ENCODE measurements around the gene TMEM269. TPM values are rescaled to one million over a fixed set of nuclear protein-coding genes. Genes with fewer than 3 reads are reported as not detected.
A peak's percentile ranks its signal among the peaks of the same experiment; 100 is the strongest.

Gene TMEM269
- total and polyA plus RNA-seq, 12 donors: 0.03 to 1.1 (median 0.08) TPM; not detected in 8

DNA sequence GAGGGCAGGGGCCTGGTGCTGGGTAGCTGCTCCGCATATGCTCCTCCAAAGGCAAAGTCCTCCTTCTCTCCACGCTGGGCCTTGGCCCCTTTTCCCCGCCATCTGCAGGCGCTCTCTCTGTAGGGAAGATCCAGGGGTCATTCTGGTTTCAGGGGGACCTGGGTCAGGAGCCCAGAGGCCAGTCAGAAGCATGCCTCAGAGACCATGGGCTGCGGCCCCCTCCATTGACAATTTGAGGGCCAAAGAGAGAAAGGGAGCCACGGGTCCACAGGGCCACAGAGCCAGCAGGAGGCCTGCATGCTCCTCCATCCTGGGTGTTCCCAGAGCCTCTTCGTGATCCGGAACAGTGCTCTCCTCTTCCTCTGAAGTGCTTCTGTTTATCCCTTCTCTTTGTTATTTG is 42.6 kb upstream of the TMEM269 start:
- WGBS, 4 donors: 92 to 95% (median 92%) methylated on average over 7 to 8 of the region's 8 CpGs
- Histone ChIP-seq H3K36me3 (replicated peaks in 1 of 2) (peaks cover 0 to 10% of the 10 kb centered on the region in 2 donors), H3K4me1 (replicated peaks in 1 of 2) (no peaks in the 10 kb centered on the region), H3K27ac (no peak overlapping the region), H3K27me3 (no peaks in the 10 kb centered on the region), H3K9me3 (replicated peaks in 1 of 3) (no peaks in the 10 kb centered on the region), H3K4me3 (no peak overlapping the region)
- TF ChIP-seq, protein P1, sequence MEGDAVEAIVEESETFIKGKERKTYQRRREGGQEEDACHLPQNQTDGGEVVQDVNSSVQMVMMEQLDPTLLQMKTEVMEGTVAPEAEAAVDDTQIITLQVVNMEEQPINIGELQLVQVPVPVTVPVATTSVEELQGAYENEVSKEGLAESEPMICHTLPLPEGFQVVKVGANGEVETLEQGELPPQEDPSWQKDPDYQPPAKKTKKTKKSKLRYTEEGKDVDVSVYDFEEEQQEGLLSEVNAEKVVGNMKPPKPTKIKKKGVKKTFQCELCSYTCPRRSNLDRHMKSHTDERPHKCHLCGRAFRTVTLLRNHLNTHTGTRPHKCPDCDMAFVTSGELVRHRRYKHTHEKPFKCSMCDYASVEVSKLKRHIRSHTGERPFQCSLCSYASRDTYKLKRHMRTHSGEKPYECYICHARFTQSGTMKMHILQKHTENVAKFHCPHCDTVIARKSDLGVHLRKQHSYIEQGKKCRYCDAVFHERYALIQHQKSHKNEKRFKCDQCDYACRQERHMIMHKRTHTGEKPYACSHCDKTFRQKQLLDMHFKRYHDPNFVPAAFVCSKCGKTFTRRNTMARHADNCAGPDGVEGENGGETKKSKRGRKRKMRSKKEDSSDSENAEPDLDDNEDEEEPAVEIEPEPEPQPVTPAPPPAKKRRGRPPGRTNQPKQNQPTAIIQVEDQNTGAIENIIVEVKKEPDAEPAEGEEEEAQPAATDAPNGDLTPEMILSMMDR (IDR thresholded peaks at IDR 0.05): no peak
- TF ChIP-seq POLR2A (IDR thresholded peaks at IDR 0.05): no peak
- intact Hi-C loops (cut with DNase I): loop anchor here in 1 of 2 donors (10.0 kb wide), 1 partner anchor 167 kb away; no protein-coding TSS in a partner anchor
- peak in 1 of 7 donors; percentile 7 for DNase-seq

- no peak for DNase-seq
- WGBS, 4 donors: 84 to 91% (median 88%) methylated on average over 9 of the region's 9 CpGs
Measured at GRCh38 chr1:42742617-42743316, 42.0 kb upstream of the TMEM269 start.

GRCh38 chr1:42743317-42744147 is 41.3 kb upstream of the TMEM269 start:
- no peaks in the 10 kb centered on the region for H3K27me3 ChIP-seq
- no peaks in the 10 kb centered on the region for H3K9me3 ChIP-seq (replicated peaks in 1 of 3)
- 83 to 90% (median 86%) methylated on average over 21 of the region's 21 CpGs for WGBS, 4 donors
- intact Hi-C loops (cut with DNase I): loop anchor here in 1 of 2 donors (10.0 kb wide), 1 partner anchor 169 kb away; no protein-coding TSS in a partner anchor
- no peak overlapping the region for H3K27ac ChIP-seq
- DNase-seq: peak in 2 of 7 donors; percentile 7 to 11
- TF ChIP-seq, protein P1 (IDR thresholded peaks at IDR 0.05): no peak
- TF ChIP-seq POLR2A (IDR thresholded peaks at IDR 0.05): no peak
- no peak overlapping the region for H3K4me3 ChIP-seq
- peaks cover 4% of the 10 kb centered on the region in 2 donors for H3K4me1 ChIP-seq (replicated peaks in 1 of 2)
- peaks cover 0 to 10% of the 10 kb centered on the region in 2 donors for H3K36me3 ChIP-seq (replicated peaks in 1 of 2)

More at GRCh38 chr1:42742617-42743316, 42.0 kb upstream of the TMEM269 start:
- H3K27ac ChIP-seq: no peak overlapping the region
- no peaks in the 10 kb centered on the region for H3K27me3 ChIP-seq
- intact Hi-C loops (cut with DNase I): loop anchor here in 1 of 2 donors (10.0 kb wide), 1 partner anchor 168 kb away; no protein-coding TSS in a partner anchor
- H3K4me3 ChIP-seq: no peak overlapping the region
- H3K9me3 ChIP-seq (replicated peaks in 1 of 3): no peaks in the 10 kb centered on the region
- peaks cover 0 to 10% of the 10 kb centered on the region in 2 donors for H3K36me3 ChIP-seq (replicated peaks in 1 of 2)
- H3K4me1 ChIP-seq (replicated peaks in 1 of 2): no peaks in the 10 kb centered on the region
- TF ChIP-seq, protein P1 (IDR thresholded peaks at IDR 0.05): no peak
- no peak for TF ChIP-seq POLR2A (IDR thresholded peaks at IDR 0.05)

GRCh38 chr1:42744148-42744413 is 40.7 kb upstream of the TMEM269 start:
- H3K4me3 ChIP-seq: no peak overlapping the region
- WGBS, 4 donors: 92 to 95% (median 93%) methylated on average over 9 of the region's 9 CpGs
- no peak for TF ChIP-seq POLR2A (IDR thresholded peaks at IDR 0.05)
- TF ChIP-seq, protein P1 (IDR thresholded peaks at IDR 0.05): no peak
- DNase-seq: peak in 1 of 7 donors; percentile 8
- H3K4me1 ChIP-seq (replicated peaks in 1 of 2): peaks cover 9% of the 10 kb centered on the region in 2 donors
- intact Hi-C loops (cut with DNase I): loop anchor here in 1 of 2 donors (10.0 kb wide), 1 partner anchor 169 kb away; no protein-coding TSS in a partner anchor
- H3K9me3 ChIP-seq (replicated peaks in 1 of 3): no peaks in the 10 kb centered on the region
- H3K27ac ChIP-seq: no peak overlapping the region
- peaks cover 0 to 10% of the 10 kb centered on the region in 2 donors for H3K36me3 ChIP-seq (replicated peaks in 1 of 2)
- no peaks in the 10 kb centered on the region for H3K27me3 ChIP-seq

Measured in adrenal gland (tissue), 12 donors.